ENCODE measurements around the gene PRDX6. TPM values are rescaled to one million over a fixed set of nuclear protein-coding genes. Genes with fewer than 3 reads are reported as not detected.

PRDX6 gene
- total and polyA plus RNA-seq, 2 donors (not counting 1 experiment from before 2014, with no cell fraction given) = 51.6 to 85.2 TPM

DNA sequence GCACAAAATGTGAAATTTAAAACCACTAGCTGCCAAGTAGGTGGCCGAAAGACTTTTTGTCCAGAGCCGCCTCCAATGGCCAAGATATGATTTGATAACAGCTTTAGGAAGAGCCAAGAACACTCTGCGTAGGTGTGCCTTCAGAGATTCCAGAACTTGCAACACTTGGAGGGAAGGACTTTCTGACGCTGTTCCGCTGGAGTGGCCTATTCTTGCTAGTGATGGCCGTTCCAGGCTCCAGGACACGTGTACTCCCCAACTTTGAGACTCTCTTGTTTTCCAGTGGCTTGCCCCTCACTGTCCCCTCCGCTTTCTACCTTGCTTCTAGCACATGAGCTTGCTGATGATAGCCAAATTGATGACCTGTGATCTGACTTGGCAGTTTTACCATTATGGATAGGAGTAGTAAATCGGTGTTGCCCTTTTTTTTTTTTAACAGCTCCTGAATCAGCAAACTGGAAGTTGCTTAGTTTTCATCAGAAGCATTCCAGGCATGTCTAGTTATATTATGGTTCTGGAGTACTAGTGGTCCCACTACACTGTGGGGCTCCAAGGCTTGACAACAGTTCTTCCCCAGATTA is 1.0 kb downstream of the PRDX6 start:
- peaks cover 42% of the 10 kb centered on the region for H3K4me1 Mint-ChIP-seq
- peak overlapping the region; percentile 97 for H3K4me2 ChIP-seq (replicated peaks; ENCODE audit: low read depth, low read length, poor library complexity, severe bottlenecking)
- intact Hi-C loops (cut with micrococcal nuclease) = loop anchor here (5.0 kb wide), 3 partner anchors 271 to 731 kb away; partner anchors contain the start of genes RC3H1 and TNFSF4
- H4K20me1 ChIP-seq (ENCODE audit: control insufficient read depth, insufficient read depth, low read length, poor library complexity, severe bottlenecking) = no peaks in the 10 kb centered on the region
- 14% methylated on average over 8 of the region's 9 CpGs for WGBS (ENCODE audit: insufficient coverage)
- H3K4me3 ChIP-seq (ENCODE audit: control extremely low read depth in 1 of 5, extremely low read depth in 1 of 5, insufficient read depth in 1 of 5, low read depth in 2 of 5, low read length in 4 of 5) = peak overlapping the region in 4 of 5 experiments; percentile 71 to 87 (median 87)
- peaks cover 22 to 23% of the 10 kb centered on the region in 2 donors for H3K4me1 ChIP-seq (ENCODE audit: control insufficient read depth in 2 of 2, insufficient read depth in 2 of 2, low read length in 2 of 2)
- peak overlapping the region; percentile 91 for H3K9ac ChIP-seq (ENCODE audit: low read length)
- peak overlapping the region; percentile 94 for H3K27ac Mint-ChIP-seq
- H3K27me3 Mint-ChIP-seq = no peaks in the 10 kb centered on the region
- ATAC-seq (ENCODE audit: low read depth) = no peak
- H3K79me2 ChIP-seq (ENCODE audit: control insufficient read depth, insufficient read depth, low read length) = peaks cover 27% of the 10 kb centered on the region
- no peaks in the 10 kb centered on the region for H3K27me3 ChIP-seq (replicated peaks in 1 of 4; ENCODE audit: control extremely low read depth in 1 of 4, control insufficient read depth in 3 of 4, insufficient read depth in 4 of 4, low read length in 3 of 4)
- H2AFZ ChIP-seq (ENCODE audit: insufficient read depth, low read depth, low read length, poor library complexity, severe bottlenecking) = peak overlapping the region; percentile 98
- H3K36me3 ChIP-seq (replicated peaks in 1 of 2; ENCODE audit: control extremely low read depth in 1 of 2, control insufficient read depth in 1 of 2, extremely low read depth in 1 of 2, insufficient read depth in 2 of 2, low read length in 1 of 2) = peaks cover 2 to 22% of the 10 kb centered on the region in 2 experiments
- CTCF ChIA-PET = interaction anchor here (0.6 to 5.1 kb wide), 7 partner anchors 43 to 1647 kb away, joined by 3 to 46 read pairs (median 5); no protein-coding TSS in a partner anchor
- POLR2A ChIA-PET = interaction anchor here (1.5 to 2.1 kb wide), 3 partner anchors 60 to 1521 kb away, joined by 3 to 15 read pairs (median 5); no protein-coding TSS in a partner anchor
- no peak for TF ChIP-seq EZH2 (IDR thresholded peaks at IDR 0.05; ENCODE audit: borderline replicate concordance, insufficient read depth, low read depth, low read length, poor library complexity, severe bottlenecking)
- peak overlapping the region; percentile 94 for H3K4me3 Mint-ChIP-seq
- no peak for DNase-seq
- H3K27ac ChIP-seq (ENCODE audit: low read length in 2 of 2) = peak overlapping the region in 1 of 2 donors; percentile 83
- H3K9me3 ChIP-seq (ENCODE audit: control extremely low read depth in 1 of 3, control insufficient read depth in 2 of 3, insufficient read depth in 1 of 3, low read length in 2 of 3) = no peaks in the 10 kb centered on the region
- no peaks in the 10 kb centered on the region for H3K9me3 Mint-ChIP-seq (ENCODE audit: insufficient read depth)

- intact Hi-C loops (cut with micrococcal nuclease) = loop anchor here (5.0 kb wide), 3 partner anchors 272 to 732 kb away; partner anchors contain the start of genes RC3H1 and TNFSF4
- ChIA-PET CTCF (interaction anchor here (5.1 kb wide), 1 partner anchor 49 kb away, joined by 46 read pairs; no protein-coding TSS in a partner anchor), POLR2A (no interaction called here)
- no peak for TF ChIP-seq EZH2 (IDR thresholded peaks at IDR 0.05; ENCODE audit: borderline replicate concordance, insufficient read depth, low read depth, low read length, poor library complexity, severe bottlenecking)
- TF ChIP-seq, protein P1, sequence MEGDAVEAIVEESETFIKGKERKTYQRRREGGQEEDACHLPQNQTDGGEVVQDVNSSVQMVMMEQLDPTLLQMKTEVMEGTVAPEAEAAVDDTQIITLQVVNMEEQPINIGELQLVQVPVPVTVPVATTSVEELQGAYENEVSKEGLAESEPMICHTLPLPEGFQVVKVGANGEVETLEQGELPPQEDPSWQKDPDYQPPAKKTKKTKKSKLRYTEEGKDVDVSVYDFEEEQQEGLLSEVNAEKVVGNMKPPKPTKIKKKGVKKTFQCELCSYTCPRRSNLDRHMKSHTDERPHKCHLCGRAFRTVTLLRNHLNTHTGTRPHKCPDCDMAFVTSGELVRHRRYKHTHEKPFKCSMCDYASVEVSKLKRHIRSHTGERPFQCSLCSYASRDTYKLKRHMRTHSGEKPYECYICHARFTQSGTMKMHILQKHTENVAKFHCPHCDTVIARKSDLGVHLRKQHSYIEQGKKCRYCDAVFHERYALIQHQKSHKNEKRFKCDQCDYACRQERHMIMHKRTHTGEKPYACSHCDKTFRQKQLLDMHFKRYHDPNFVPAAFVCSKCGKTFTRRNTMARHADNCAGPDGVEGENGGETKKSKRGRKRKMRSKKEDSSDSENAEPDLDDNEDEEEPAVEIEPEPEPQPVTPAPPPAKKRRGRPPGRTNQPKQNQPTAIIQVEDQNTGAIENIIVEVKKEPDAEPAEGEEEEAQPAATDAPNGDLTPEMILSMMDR (IDR thresholded peaks at IDR 0.05) = no peak
- H3K9me3 ChIP-seq (ENCODE audit: control extremely low read depth in 1 of 3, control insufficient read depth in 2 of 3, insufficient read depth in 1 of 3, low read length in 2 of 3) = no peaks in the 10 kb centered on the region
- H3K4me3 Mint-ChIP-seq = no peak overlapping the region
- peaks cover 22 to 23% of the 10 kb centered on the region in 2 donors for H3K4me1 ChIP-seq (ENCODE audit: control insufficient read depth in 2 of 2, insufficient read depth in 2 of 2, low read length in 2 of 2)
- H4K20me1 ChIP-seq (ENCODE audit: control insufficient read depth, insufficient read depth, low read length, poor library complexity, severe bottlenecking) = no peaks in the 10 kb centered on the region
- no peaks in the 10 kb centered on the region for H3K27me3 ChIP-seq (replicated peaks in 1 of 4; ENCODE audit: control extremely low read depth in 1 of 4, control insufficient read depth in 3 of 4, insufficient read depth in 4 of 4, low read length in 3 of 4)
- H3K79me2 ChIP-seq (ENCODE audit: control insufficient read depth, insufficient read depth, low read length) = peaks cover 27% of the 10 kb centered on the region
- DNase-seq (no peak), ATAC-seq (ENCODE audit: low read depth) (no peak)
- H3K27ac ChIP-seq (ENCODE audit: low read length in 2 of 2) = no peak overlapping the region
- peaks cover 38% of the 10 kb centered on the region for H3K4me1 Mint-ChIP-seq
- H3K4me2 ChIP-seq (replicated peaks; ENCODE audit: low read depth, low read length, poor library complexity, severe bottlenecking) = no peak overlapping the region
- H3K27ac Mint-ChIP-seq = no peak overlapping the region
- no peaks in the 10 kb centered on the region for H3K9me3 Mint-ChIP-seq (ENCODE audit: insufficient read depth)
- no CpG with 5 or more reads among the region's 4 CpGs for WGBS (ENCODE audit: insufficient coverage)
- H3K9ac ChIP-seq (ENCODE audit: low read length) = no peak overlapping the region
- H3K4me3 ChIP-seq (ENCODE audit: control extremely low read depth in 1 of 5, extremely low read depth in 1 of 5, insufficient read depth in 1 of 5, low read depth in 2 of 5, low read length in 4 of 5) = no peak overlapping the region
- H3K27me3 Mint-ChIP-seq = no peaks in the 10 kb centered on the region
- H2AFZ ChIP-seq (ENCODE audit: insufficient read depth, low read depth, low read length, poor library complexity, severe bottlenecking) = no peak overlapping the region
- peaks cover 2 to 32% of the 10 kb centered on the region in 2 experiments for H3K36me3 ChIP-seq (replicated peaks in 1 of 2; ENCODE audit: control extremely low read depth in 1 of 2, control insufficient read depth in 1 of 2, extremely low read depth in 1 of 2, insufficient read depth in 2 of 2, low read length in 1 of 2)
These were observed 2.5 kb downstream of the PRDX6 start for GRCh38 chr1:173479649-173480048.
